DOHH2 (cell line): ENCODE data around the gene CDC16.

ENCODE experiments used
- H3F3A ChIP-seq: fragments of 200-600 bp; sonication (generic), shearing (Covaris generic); 2 replicates; pipeline ENCODE4 v1.6.0; 2016; ENCODE audit warnings: antibody characterized with exemption, mild to moderate bottlenecking; ENCODE audit not compliant: control insufficient read depth, insufficient read depth
- H3K27ac ChIP-seq: fragments of 200-600 bp; sonication (generic); 2 replicates; pipeline ENCODE4 v1.5.1; 2014; ENCODE audit warnings: low read depth, mild to moderate bottlenecking, low read length, moderate library complexity
- H3K27me3 ChIP-seq: fragments of 200-600 bp; sonication (generic); 2 replicates; pipeline ENCODE4 v1.6.1; 2014; ENCODE audit warnings: mild to moderate bottlenecking, low read length, mixed read lengths; ENCODE audit not compliant: control insufficient read depth
- H3K36me3 ChIP-seq: fragments of 200-600 bp; sonication (generic); 2 replicates; pipeline ENCODE4 v1.6.1; 2014; ENCODE audit warnings: mild to moderate bottlenecking, low read length, moderate library complexity, mixed read lengths; ENCODE audit not compliant: control insufficient read depth
- H3K4me1 ChIP-seq: fragments of 200-600 bp; sonication (generic); 2 replicates; pipeline ENCODE4 v1.6.1; 2014; ENCODE audit warnings: mild to moderate bottlenecking, low read length, mixed read lengths; ENCODE audit not compliant: control insufficient read depth
- H3K4me2 ChIP-seq: fragments of 200-600 bp; sonication (generic); 2 replicates; pipeline ENCODE4 v1.6.0; 2014; ENCODE audit warnings: mild to moderate bottlenecking, low read length, moderate library complexity
- H3K4me3 ChIP-seq: fragments of 200-600 bp; sonication (generic); 2 replicates; pipeline ENCODE4 v1.5.1; 2014; ENCODE audit warnings: mild to moderate bottlenecking, low read length, mixed read lengths
- H3K79me2 ChIP-seq: fragments of 200-600 bp; sonication (generic); 2 replicates; pipeline ENCODE4 v1.6.1; 2014; ENCODE audit warnings: mild to moderate bottlenecking, low read length, mixed read lengths; ENCODE audit not compliant: control insufficient read depth
- H3K9me2 ChIP-seq: fragments of 200-600 bp; sonication (generic); replicated peaks from 2 replicates; pipeline ENCODE4 v1.6.1; 2014; ENCODE audit warnings: mild to moderate bottlenecking, low read length, mixed read lengths; ENCODE audit not compliant: control insufficient read depth
- H3K9me3 ChIP-seq: fragments of 200-600 bp; sonication (generic); 2 replicates; pipeline ENCODE4 v1.6.1; 2014; ENCODE audit warnings: antibody characterized with exemption, low read length, mixed read lengths; ENCODE audit not compliant: control insufficient read depth, insufficient read depth
- H4K20me1 ChIP-seq: fragments of 200-600 bp; sonication (generic); 2 replicates; pipeline ENCODE4 v1.6.0; 2014; ENCODE audit warnings: low read depth, mild to moderate bottlenecking, antibody characterized with exemption, low read length, moderate library complexity; ENCODE audit not compliant: control insufficient read depth, insufficient read depth
- CTCF ChIP-seq: fragments of 200-600 bp; sonication (generic); IDR thresholded peaks from one replicate; pipeline ENCODE4 v1.5.1; 2014; ENCODE audit warnings: antibody characterized with exemption, mild to moderate bottlenecking, low read depth, low read length; ENCODE audit not compliant: poor library complexity, severe bottlenecking
- EZH2phosphoT487 ChIP-seq: fragments of 200-600 bp; sonication (generic); IDR thresholded peaks from 2 replicates; pipeline ENCODE4 v1.6.1; 2017; ENCODE audit warnings: borderline replicate concordance, mild to moderate bottlenecking, antibody characterized with exemption, low read length, moderate library complexity, mixed read lengths

Gene CDC16

DNA sequence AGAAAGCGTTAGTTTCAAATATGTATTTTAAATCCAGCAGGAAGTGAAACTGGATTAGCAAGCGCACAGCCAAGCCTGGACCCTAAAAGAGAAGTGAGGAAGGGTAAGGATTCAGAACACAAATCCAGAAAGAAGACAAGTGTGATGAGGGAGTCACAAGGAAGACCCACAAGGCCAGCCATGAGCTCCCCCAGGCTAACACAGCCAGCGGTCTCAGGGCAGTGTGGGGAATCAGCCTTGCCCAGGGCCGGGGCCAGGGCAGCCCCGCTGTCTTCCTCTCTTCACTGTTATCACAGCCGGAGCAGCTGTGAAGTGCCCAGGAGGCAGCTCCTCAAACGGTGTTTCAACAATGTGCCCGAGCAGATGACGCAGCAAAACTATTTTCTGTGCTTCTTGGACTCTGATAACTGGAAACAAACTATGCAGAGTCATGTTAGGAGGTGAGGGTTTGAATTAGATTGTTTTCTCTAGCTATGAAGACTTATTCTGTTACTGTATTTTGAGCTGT is 12.2 kb upstream of the CDC16 start:
- H3K9me3 ChIP-seq: no peaks in the 10 kb centered on the region
- H3K9me2 ChIP-seq: no peaks in the 10 kb centered on the region
- H3K4me2 ChIP-seq: peak overlapping the region; percentile 20; the same call in 1 of the 2 replicates
- peaks cover 10% of the 10 kb centered on the region for H3K27me3 ChIP-seq
- TF ChIP-seq EZH2phosphoT487 (no peak), CTCF (no peak)
- H3K79me2 ChIP-seq: no peaks in the 10 kb centered on the region
- H3K4me1 ChIP-seq: peaks cover 24% of the 10 kb centered on the region
- no peaks in the 10 kb centered on the region; the same call in 1 of the 2 replicates for H4K20me1 ChIP-seq
- no peak overlapping the region for H3K27ac ChIP-seq
- no peak overlapping the region for H3K4me3 ChIP-seq
- H3K36me3 ChIP-seq: no peaks in the 10 kb centered on the region
- peaks cover 4% of the 10 kb centered on the region; the same call in 1 of the 2 replicates for H3F3A ChIP-seq

DNA sequence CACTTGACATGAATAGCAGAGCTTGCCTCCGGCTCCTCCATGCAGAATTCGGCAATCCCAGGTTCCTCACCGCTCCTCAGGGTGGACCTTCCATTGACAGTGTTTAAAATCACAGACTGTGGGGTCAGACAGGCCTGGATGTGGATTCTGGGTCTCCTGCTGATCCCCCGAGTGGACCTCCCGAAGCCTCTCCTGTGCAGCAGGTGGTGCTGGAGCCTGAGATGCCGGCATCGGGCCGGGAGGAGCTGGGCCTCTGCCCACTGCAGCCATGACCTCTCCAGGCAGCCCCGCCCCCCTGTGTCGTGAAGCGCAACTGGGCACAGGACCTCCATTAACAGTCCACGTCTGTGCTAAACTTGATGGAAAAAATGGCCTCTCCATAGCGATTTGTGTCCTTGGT is 10.5 kb upstream of the CDC16 start:
- H3K9me2 ChIP-seq: no peaks in the 10 kb centered on the region
- H3K4me2 ChIP-seq: no peak overlapping the region
- H3K36me3 ChIP-seq: no peaks in the 10 kb centered on the region
- H3K27me3 ChIP-seq: peaks cover 23% of the 10 kb centered on the region
- TF ChIP-seq EZH2phosphoT487 (no peak), CTCF (no peak)
- H3K79me2 ChIP-seq: no peaks in the 10 kb centered on the region
- no peak overlapping the region for H3K27ac ChIP-seq
- no peak overlapping the region for H3K4me3 ChIP-seq
- peaks cover 4% of the 10 kb centered on the region; the same call in 1 of the 2 replicates for H3F3A ChIP-seq
- H4K20me1 ChIP-seq: no peaks in the 10 kb centered on the region; the same call in 1 of the 2 replicates
- peaks cover 24% of the 10 kb centered on the region for H3K4me1 ChIP-seq
- H3K9me3 ChIP-seq: no peaks in the 10 kb centered on the region

DNA sequence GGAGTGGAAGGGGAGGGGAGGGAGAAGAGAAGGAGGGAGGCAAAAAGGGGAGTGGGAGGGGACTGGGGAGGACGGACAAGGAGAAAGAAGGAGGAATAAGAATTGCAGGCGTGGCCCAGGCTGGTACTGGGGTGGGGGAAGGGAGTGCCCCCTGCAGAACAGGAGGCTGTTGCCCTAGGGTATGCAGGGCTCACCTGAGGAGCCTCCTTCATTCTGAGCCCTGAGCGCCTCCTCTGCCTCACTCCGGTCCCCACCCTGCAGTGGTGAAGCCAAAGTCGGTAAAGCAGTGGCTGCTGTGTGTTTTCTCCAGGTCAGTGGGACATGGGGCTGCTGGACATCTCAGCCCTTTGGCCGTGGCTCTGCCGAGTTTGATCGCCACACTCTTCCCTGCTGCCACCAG is 9.1 kb upstream of the CDC16 start:
- TF ChIP-seq EZH2phosphoT487 (no peak), CTCF (no peak)
- Histone ChIP-seq H3K36me3 (no peaks in the 10 kb centered on the region), H3K27ac (no peak overlapping the region), H3K27me3 (peaks cover 32% of the 10 kb centered on the region), H3K4me3 (no peak overlapping the region), H3K4me2 (no peak overlapping the region), H3K79me2 (no peaks in the 10 kb centered on the region), H4K20me1 (no peaks in the 10 kb centered on the region; the same call in 1 of the 2 replicates), H3K4me1 (peaks cover 24% of the 10 kb centered on the region), H3K9me3 (no peaks in the 10 kb centered on the region), H3K9me2 (no peaks in the 10 kb centered on the region), H3F3A (peaks cover 4% of the 10 kb centered on the region; the same call in 1 of the 2 replicates)
